GM19467 (cell line): ENCODE results near the gene BRD7.

Source experiments
- ATAC-seq: cut with Tn5 transposase; IDR thresholded peaks from one replicate; pipeline ENCODE4 v1.9.1; 2021; ENCODE audit warnings: mild to moderate bottlenecking, moderate library complexity; ENCODE audit not compliant: unreplicated experiment

Gene BRD7

GRCh38 chr16:50390371-50390771 lies 21.6 kb upstream of the BRD7 start:
- ATAC-seq, result no peak

- ATAC-seq, result no peak
Measured at GRCh38 chr16:50389900-50390299, 21.1 kb upstream of the BRD7 start.

- ATAC-seq, result no peak
Measured at GRCh38 chr16:50388496-50388895, 19.7 kb upstream of the BRD7 start.

- no peak for ATAC-seq
Measured at GRCh38 chr16:50386774-50387173, 18.0 kb upstream of the BRD7 start.

- no peak for ATAC-seq
Measured at GRCh38 chr16:50386139-50386538, 17.4 kb upstream of the BRD7 start.

GRCh38 chr16:50384500-50385135 lies 15.8 kb upstream of the BRD7 start:
- no peak for ATAC-seq

GRCh38 chr16:50381679-50382440 lies 13.1 kb upstream of the BRD7 start:
- no peak for ATAC-seq

- no peak for ATAC-seq
Measured at GRCh38 chr16:50378417-50378816, 9.6 kb upstream of the BRD7 start.

GRCh38 chr16:50377001-50377400 lies 8.2 kb upstream of the BRD7 start:
- ATAC-seq, result no peak

- ATAC-seq, result no peak
Measured at GRCh38 chr16:50373780-50374179, 5.0 kb upstream of the BRD7 start.

- ATAC-seq, result no peak
Measured at GRCh38 chr16:50373345-50373701, 4.5 kb upstream of the BRD7 start.

GRCh38 chr16:50372611-50373344 lies 4.0 kb upstream of the BRD7 start:
- no peak for ATAC-seq

GRCh38 chr16:50371936-50372595 lies 3.3 kb upstream of the BRD7 start:
- ATAC-seq, result no peak

GRCh38 chr16:50371036-50371716 lies 2.4 kb upstream of the BRD7 start:
- no peak for ATAC-seq

- ATAC-seq, result no peak
Measured at GRCh38 chr16:50369133-50369804, 481 bp upstream of the BRD7 start.

GRCh38 chr16:50367777-50368409 lies 895 bp downstream of the BRD7 start:
- ATAC-seq, result no peak

GRCh38 chr16:50365791-50366575 lies 2.8 kb downstream of the BRD7 start:
- ATAC-seq, result no peak

GRCh38 chr16:50363656-50364055 lies 5.1 kb downstream of the BRD7 start:
- ATAC-seq, result no peak

- no peak for ATAC-seq
Measured at GRCh38 chr16:50360779-50361178, 8.0 kb downstream of the BRD7 start.
